22Rv1 (cell line): Measurements from ENCODE around the gene SRP68.

Experiments
- H3K27ac ChIP-seq: fragments of 450-650 bp; 2 replicates; pipeline ENCODE4 v1.5.1; 2017
- ZFX ChIP-seq: fragments of 450-650 bp; IDR thresholded peaks from 2 replicates; pipeline ENCODE4 v1.6.1; 2017; ENCODE audit warnings: antibody characterized with exemption, borderline replicate concordance
- TF ChIP-seq, protein P1 (sequence below): fragments of 450-650 bp; IDR thresholded peaks from 2 replicates; pipeline ENCODE4 v1.5.1; 2017; ENCODE audit warnings: mild to moderate bottlenecking

The SRP68 gene

GRCh38 chr17:76022973-76023899 is 49.1 kb downstream of the SRP68 start:
- no peak for TF ChIP-seq ZFX
- TF ChIP-seq, protein P1, sequence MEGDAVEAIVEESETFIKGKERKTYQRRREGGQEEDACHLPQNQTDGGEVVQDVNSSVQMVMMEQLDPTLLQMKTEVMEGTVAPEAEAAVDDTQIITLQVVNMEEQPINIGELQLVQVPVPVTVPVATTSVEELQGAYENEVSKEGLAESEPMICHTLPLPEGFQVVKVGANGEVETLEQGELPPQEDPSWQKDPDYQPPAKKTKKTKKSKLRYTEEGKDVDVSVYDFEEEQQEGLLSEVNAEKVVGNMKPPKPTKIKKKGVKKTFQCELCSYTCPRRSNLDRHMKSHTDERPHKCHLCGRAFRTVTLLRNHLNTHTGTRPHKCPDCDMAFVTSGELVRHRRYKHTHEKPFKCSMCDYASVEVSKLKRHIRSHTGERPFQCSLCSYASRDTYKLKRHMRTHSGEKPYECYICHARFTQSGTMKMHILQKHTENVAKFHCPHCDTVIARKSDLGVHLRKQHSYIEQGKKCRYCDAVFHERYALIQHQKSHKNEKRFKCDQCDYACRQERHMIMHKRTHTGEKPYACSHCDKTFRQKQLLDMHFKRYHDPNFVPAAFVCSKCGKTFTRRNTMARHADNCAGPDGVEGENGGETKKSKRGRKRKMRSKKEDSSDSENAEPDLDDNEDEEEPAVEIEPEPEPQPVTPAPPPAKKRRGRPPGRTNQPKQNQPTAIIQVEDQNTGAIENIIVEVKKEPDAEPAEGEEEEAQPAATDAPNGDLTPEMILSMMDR = no peak
- no peak overlapping the region for H3K27ac ChIP-seq

DNA sequence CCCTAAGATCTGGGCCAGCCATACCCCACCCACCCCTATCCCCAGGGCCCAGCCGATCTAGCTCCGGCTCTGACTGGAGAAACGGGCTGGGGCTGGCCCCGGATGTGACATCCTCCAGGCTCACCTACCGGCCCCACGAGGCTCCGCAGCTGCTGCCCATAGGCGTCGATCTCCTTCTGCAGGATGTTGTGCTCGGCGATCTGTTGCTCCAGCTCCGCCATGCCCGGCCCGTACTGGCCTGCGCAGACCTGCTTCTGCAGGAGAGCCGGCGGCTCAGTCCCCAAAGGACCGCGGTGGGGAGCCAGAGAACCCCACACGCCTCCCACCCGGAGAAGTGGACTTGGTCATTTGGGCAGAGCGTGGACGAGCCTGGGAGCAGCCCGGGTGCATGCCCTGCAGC is 50.0 kb downstream of the SRP68 start:
- no peak for TF ChIP-seq ZFX
- TF ChIP-seq, protein P1 = no peak
- H3K27ac ChIP-seq = no peak overlapping the region

DNA sequence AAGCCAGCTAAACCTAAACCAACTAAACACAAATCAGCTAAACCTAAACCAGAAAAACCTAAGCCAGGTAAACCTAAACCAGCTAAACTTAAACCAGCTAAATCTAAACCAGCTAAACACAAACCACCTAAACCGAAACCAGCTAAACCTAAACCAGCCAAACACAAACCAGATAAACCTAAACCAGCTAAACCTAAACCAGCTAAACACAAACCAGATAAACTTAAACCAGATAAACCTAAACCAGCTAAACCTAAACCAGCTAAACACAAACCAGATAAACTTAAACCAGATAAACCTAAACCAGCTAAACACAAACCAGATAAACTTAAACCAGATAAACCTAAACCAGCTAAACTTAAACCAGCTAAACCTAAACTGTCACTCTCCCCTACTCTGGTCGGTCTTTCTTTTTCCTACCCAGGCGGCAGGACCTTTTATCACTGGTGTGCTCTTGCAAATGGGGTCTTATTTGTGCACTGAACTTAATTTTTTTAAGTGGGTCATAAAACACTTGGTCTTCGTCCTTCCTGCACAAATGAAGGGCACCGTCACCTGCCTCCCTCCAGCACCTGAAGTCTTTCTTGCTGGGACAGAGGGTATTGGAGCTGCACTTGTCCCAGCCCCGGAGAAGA is 52.4 kb downstream of the SRP68 start:
- no peak overlapping the region for H3K27ac ChIP-seq
- TF ChIP-seq, protein P1 = no peak
- TF ChIP-seq ZFX = no peak

DNA sequence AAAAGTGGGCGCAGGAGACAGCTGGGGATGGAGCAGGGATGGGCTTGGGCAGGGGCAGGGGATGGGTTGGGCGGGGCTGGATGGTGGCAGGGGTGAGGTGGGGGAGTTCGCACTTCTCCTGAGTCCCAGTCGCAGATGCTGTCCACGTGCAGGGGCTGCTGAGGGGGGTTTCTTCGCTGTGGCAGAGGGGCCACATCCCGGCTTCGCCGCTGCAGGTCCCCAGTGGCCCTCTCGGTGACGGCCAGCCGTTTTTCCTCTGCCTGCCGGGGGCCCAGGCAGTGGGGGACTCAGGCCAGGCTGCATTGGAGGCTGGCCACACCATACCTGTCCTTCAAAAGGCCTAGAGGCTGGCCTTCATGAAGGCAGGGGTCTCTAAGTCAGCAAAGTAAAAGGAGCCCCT is 53.5 kb downstream of the SRP68 start:
- TF ChIP-seq, protein P1 = no peak
- TF ChIP-seq ZFX = no peak

GRCh38 chr17:76018340-76018680 is 54.0 kb downstream of the SRP68 start:
- TF ChIP-seq, protein P1 = no peak
- no peak for TF ChIP-seq ZFX
- no peak overlapping the region for H3K27ac ChIP-seq

More for the DNA sequence above, 53.5 kb downstream of the SRP68 start:
- H3K27ac ChIP-seq = no peak overlapping the region

DNA sequence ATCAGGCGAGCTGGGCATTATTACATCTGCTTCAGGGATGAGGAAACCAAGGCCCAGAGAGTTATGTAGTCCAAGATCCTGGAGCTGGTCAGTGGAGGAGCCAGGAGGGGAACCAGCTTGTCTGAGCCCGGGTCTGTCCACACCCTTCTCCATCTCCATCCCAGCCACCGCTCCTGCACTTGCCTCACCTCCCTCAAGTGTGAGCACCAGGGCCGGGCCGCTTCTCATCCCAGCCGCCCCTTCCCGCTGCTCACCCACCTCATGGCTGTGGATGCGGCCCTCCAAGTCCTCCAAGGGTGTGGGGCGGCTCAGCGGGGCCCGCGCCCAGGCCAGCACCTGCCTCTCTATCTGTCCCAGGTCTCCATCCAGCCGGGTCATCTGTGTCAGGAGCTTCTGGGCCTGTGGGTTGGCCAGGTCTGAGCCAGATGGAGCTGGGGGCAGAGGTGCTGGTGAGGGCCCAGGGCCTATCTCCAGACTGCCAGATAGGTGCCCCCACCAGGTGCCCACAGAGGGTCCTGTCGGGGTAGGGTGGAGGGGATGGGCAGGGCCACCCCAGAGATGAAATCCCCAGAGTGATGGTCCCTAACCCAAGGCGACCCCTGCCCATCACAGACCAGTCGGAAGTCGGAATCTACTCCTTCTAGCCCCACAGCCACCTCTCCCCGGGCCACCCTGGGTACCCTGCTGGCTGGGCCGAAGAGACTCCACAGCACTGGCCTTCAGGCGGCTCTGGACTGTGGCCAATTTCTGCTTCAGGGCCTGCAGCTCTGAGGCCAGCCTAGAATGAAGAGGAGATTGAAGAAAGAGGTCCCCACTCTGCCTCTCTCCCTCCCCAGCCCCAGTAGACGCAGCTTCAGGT is 54.6 kb downstream of the SRP68 start:
- no peak overlapping the region for H3K27ac ChIP-seq

More for the DNA sequence above, 54.6 kb downstream of the SRP68 start:
- TF ChIP-seq, protein P1 = no peak
- TF ChIP-seq ZFX = no peak
